Measurements from ENCODE around the gene KMT5B. TPM values are rescaled to one million over a fixed set of nuclear protein-coding genes. Genes with fewer than 3 reads are reported as not detected.

The KMT5B gene
- total RNA-seq, 1 donor from 2014 or later = 38.0 TPM

GRCh38 chr11:68146704-68147474 is 66.2 kb downstream of the KMT5B start:
- peaks cover 8% of the 10 kb centered on the region for H3K27me3 Mint-ChIP-seq (ENCODE audit: low read depth, unreplicated experiment)
- H3K36me3 Mint-ChIP-seq (ENCODE audit: low read depth, unreplicated experiment) = no peaks in the 10 kb centered on the region
- no peak overlapping the region for H3K9ac ChIP-seq (ENCODE audit: low read length)
- DNase-seq (ENCODE audit: low read depth) (no peak), FAIRE-seq (no peak)
- H3K9me3 ChIP-seq (ENCODE audit: insufficient read depth, low read depth, low read length) = no peaks in the 10 kb centered on the region
- H3K27me3 ChIP-seq (ENCODE audit: insufficient read depth, low read length) = no peaks in the 10 kb centered on the region
- no peak overlapping the region for H2AFZ ChIP-seq (ENCODE audit: low read depth, low read length)
- H3K4me3 ChIP-seq (ENCODE audit: insufficient read depth, low read depth, low read length) = no peak overlapping the region
- H3K4me2 ChIP-seq (ENCODE audit: low read length) = no peak overlapping the region
- no peak overlapping the region for H3K27ac ChIP-seq (ENCODE audit: low read depth, low read length)
- H3K79me2 ChIP-seq (ENCODE audit: insufficient read depth, low read length) = no peaks in the 10 kb centered on the region
- H3K4me1 Mint-ChIP-seq (ENCODE audit: low read depth, unreplicated experiment) = no peaks in the 10 kb centered on the region
- TF ChIP-seq EZH2 (IDR thresholded peaks at IDR 0.05; ENCODE audit: insufficient read depth, low read length) (no peak), CTCF (IDR thresholded peaks at IDR 0.05; ENCODE audit: insufficient read depth, low read depth, low read length) (no peak)
- H3K9me3 Mint-ChIP-seq (ENCODE audit: unreplicated experiment) = no peaks in the 10 kb centered on the region
- no peaks in the 10 kb centered on the region for H4K20me1 ChIP-seq (ENCODE audit: insufficient read depth, low read length)
- peaks cover 10% of the 10 kb centered on the region for H3K4me1 ChIP-seq (ENCODE audit: insufficient read depth, low read length)
- H3K27ac Mint-ChIP-seq (ENCODE audit: unreplicated experiment) = no peak overlapping the region
- no peaks in the 10 kb centered on the region for H3K36me3 ChIP-seq (ENCODE audit: insufficient read depth, low read length)
- no peak overlapping the region for H3K4me3 Mint-ChIP-seq (ENCODE audit: unreplicated experiment)

- no peaks in the 10 kb centered on the region for H3K36me3 ChIP-seq (ENCODE audit: insufficient read depth, low read length)
- H3K4me1 ChIP-seq (ENCODE audit: insufficient read depth, low read length) = peaks cover 10% of the 10 kb centered on the region
- peaks cover 8% of the 10 kb centered on the region for H3K27me3 Mint-ChIP-seq (ENCODE audit: low read depth, unreplicated experiment)
- no peaks in the 10 kb centered on the region for H3K27me3 ChIP-seq (ENCODE audit: insufficient read depth, low read length)
- no peaks in the 10 kb centered on the region for H3K9me3 ChIP-seq (ENCODE audit: insufficient read depth, low read depth, low read length)
- H3K9me3 Mint-ChIP-seq (ENCODE audit: unreplicated experiment) = no peaks in the 10 kb centered on the region
- TF ChIP-seq EZH2 (IDR thresholded peaks at IDR 0.05; ENCODE audit: insufficient read depth, low read length) (no peak), CTCF (IDR thresholded peaks at IDR 0.05; ENCODE audit: insufficient read depth, low read depth, low read length) (no peak)
- no peak overlapping the region for H3K4me3 Mint-ChIP-seq (ENCODE audit: unreplicated experiment)
- H3K4me3 ChIP-seq (ENCODE audit: insufficient read depth, low read depth, low read length) = no peak overlapping the region
- H2AFZ ChIP-seq (ENCODE audit: low read depth, low read length) = no peak overlapping the region
- no peaks in the 10 kb centered on the region for H3K4me1 Mint-ChIP-seq (ENCODE audit: low read depth, unreplicated experiment)
- no peak overlapping the region for H3K27ac Mint-ChIP-seq (ENCODE audit: unreplicated experiment)
- H3K36me3 Mint-ChIP-seq (ENCODE audit: low read depth, unreplicated experiment) = no peaks in the 10 kb centered on the region
- H4K20me1 ChIP-seq (ENCODE audit: insufficient read depth, low read length) = no peaks in the 10 kb centered on the region
- no peaks in the 10 kb centered on the region for H3K79me2 ChIP-seq (ENCODE audit: insufficient read depth, low read length)
- H3K4me2 ChIP-seq (ENCODE audit: low read length) = no peak overlapping the region
- no peak for FAIRE-seq
- no peak overlapping the region for H3K27ac ChIP-seq (ENCODE audit: low read depth, low read length)
- H3K9ac ChIP-seq (ENCODE audit: low read length) = no peak overlapping the region
- DNase-seq (ENCODE audit: low read depth) = no peak
These were observed 67.0 kb downstream of the KMT5B start for GRCh38 chr11:68146010-68146540.

All from astrocyte (in vitro differentiated cells and primary cell).